Spleen (tissue), 7 donors: ENCODE measurements around the gene CSTB.

ENCODE experiments used
- CTCF ChIP-seq, 11 experiments: fragments of 200-600 bp in 7 of 11; fragments of 450-650 bp in 4 of 11; sonication (generic) in 4 of 11; IDR thresholded peaks in 8 of 11; conservative IDR thresholded peaks in 3 of 11; 1 replicate in 7 of 11; 2 replicates in 4 of 11; pipeline versions ENCODE4 v1.4.0 to v1.8.0; 2016 to 2021; ENCODE audit warnings: antibody characterized with exemption in 11 of 11, inconsistent platforms in 4 of 11, mild to moderate bottlenecking in 1 of 11
- POLR2AphosphoS5 ChIP-seq, 3 donors: sonication (generic); formaldehyde crosslinking; IDR thresholded peaks; one replicate each; pipeline ENCODE4 v1.5.1; 2017; ENCODE audit warnings: antibody characterized with exemption in 3 of 3
- donor health status: DM: no; HTN: no; CAD: no; lungs with moderate emphysema.
- donor health status: DM: no; HTN: no; CAD: no.
- donor health status: DM: no; HTN: no; CAD: no.

GRCh38 chr21:43761886-43762285, 14.2 kb downstream of the CSTB start:
- no peak for TF ChIP-seq CTCF (IDR thresholded peaks at IDR 0.05 in 8 of 11, conservative IDR thresholded peaks at IDR 0.05 in 3 of 11)
- TF ChIP-seq POLR2AphosphoS5 (IDR thresholded peaks at IDR 0.05), result peak in 1 of 3 donors; percentile 4
